Putamen (tissue), 1 donor: Measurements from ENCODE around the gene MICU2.
A peak's percentile ranks its signal among the peaks of the same experiment; 100 is the strongest.

Experiments
- DNase-seq: peaks from one replicate; pipeline ENCODE4 v3.0.0-alpha.2; 2016; ENCODE audit warnings: low spot score

MICU2 gene

GRCh38 chr13:21544515-21544914 lies 59.5 kb downstream of the MICU2 start:
- no peak for DNase-seq

- no peak for DNase-seq
Measured at GRCh38 chr13:21542563-21542962, 61.4 kb downstream of the MICU2 start.

- DNase-seq = no peak
Measured at GRCh38 chr13:21541980-21542379, 62.0 kb downstream of the MICU2 start.

DNA sequence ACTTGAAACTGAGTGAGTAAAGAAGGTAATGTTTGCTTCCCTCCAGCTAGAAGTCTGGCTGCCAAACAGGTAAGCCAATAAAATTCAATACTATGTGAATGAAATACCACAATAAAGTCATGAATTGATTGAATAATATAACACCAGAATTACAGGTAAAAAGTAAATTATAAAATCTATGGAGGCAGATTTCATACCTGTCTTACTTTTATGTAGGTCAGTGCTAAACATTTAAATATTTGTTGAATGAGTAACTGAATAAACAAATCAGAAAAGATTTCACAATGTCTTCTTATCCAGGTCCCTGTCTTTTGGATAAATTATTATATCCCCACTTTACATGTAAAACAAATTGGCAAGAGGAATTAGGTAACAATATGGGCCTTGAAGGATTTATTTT lies 62.7 kb downstream of the MICU2 start:
- DNase-seq = no peak

GRCh38 chr13:21539687-21540086 lies 64.3 kb downstream of the MICU2 start:
- DNase-seq = no peak

DNA sequence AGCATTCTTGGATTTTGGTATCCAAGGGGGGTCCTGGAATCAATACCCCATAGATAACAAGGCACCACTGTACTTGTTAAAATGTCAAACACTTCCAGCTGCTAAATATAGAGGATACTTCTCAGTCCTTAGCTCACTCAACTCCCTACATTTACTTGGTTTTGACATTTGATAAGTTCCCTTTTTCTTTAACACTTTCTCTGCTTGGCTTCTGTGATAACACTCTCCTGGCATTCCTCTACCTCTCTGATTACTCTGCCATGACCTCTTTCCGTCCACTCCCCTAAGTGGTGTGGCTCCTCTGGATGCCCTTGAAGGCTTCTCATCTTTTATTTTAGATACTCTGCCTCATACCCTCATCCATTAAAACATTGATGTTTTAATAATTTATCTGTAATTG lies 65.2 kb downstream of the MICU2 start:
- DNase-seq = no peak

DNA sequence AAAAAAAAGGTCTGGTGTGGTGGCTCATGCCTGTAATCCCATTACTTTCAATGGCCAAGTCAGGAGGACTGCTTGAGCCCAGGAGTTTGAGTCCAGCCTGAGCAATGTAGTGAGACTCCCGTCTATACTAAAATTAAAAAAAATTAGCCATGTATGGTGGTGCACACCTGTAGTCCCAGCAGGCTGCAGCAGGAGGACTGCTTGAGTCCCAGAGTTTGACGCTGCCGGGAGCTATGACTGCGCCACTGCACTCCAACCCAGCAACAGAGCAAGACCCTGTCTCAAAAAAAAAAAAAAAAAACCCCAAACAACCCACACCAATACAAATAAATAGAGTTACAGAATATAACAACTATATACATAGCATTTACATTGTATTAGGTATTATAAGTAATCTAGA lies 65.7 kb downstream of the MICU2 start:
- no peak for DNase-seq

DNA sequence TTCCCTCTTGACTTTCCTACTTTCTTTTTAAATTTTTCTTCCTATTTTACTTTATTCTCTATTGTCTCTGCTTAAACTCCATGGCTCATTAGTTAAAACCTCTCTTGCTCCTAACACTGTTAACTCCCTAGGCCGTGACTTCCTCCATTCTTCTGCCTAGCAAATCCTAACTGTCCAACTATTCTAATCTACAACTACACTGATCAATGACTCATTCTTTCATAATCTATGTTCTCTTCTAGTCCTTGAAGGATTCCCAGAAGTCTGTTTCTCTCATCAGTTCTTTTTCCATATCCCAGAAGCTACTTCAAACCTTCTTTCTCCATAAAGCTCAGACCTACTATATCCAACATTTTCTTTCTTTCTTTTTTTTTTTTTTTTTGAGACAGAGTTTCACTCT lies 66.9 kb downstream of the MICU2 start:
- DNase-seq = no peak

GRCh38 chr13:21534760-21535159 lies 69.2 kb downstream of the MICU2 start:
- no peak for DNase-seq

DNA sequence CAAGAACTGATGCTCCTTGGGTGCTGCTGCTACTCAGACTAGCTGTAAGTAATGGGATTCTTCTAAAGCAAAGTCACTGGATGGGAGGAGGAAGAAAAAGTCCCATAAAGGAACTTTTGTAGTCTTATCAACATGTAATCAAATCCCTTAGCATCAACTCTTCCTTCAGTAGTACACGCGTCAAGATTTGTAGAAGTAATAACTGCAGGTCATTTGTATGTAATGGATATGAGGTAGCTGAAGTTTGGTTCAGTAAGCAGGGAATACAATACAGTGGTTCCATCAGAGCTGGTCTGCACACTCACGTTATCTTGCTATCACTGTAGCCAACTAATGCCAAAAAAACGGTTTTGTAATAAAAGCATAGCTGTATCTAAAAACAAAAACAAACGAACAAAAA lies 72.5 kb downstream of the MICU2 start:
- no peak for DNase-seq

- no peak for DNase-seq
Measured at GRCh38 chr13:21530656-21531055, 73.3 kb downstream of the MICU2 start.

DNA sequence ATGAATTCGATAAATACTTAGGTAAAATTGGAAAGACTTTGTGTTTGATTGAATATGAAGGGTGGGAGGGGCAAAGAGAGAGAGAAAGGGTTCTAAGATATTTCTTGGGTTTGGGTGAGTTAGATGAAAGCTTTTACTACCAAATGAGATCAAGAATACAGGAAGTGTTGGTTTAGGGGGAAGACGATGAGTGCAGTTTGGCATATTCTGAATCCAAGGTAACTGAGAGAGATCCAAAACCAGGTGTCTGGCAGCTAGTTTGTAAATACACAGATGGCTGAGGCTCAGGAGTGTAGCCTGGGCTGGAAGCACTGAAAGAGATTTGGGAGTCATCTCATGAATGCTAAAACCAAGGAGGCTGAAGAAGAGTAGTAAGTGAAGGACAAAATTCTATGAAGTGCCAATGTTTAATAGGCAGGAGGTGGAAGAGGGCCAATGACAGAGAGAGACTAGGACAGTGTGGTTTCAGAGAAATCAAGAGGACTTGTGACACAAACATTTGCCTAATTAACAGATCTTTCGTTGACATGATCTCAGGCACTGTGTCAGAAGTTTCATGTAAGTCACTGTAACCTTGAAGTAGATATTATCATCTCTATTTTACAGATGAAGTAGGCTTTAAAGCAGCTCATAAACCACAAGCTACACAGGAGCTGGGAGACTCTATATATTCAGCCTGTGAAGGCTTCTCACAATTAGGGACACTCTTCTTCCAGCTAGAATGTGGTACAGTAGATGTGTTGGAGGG lies 74.7 kb downstream of the MICU2 start:
- no peak for DNase-seq

DNA sequence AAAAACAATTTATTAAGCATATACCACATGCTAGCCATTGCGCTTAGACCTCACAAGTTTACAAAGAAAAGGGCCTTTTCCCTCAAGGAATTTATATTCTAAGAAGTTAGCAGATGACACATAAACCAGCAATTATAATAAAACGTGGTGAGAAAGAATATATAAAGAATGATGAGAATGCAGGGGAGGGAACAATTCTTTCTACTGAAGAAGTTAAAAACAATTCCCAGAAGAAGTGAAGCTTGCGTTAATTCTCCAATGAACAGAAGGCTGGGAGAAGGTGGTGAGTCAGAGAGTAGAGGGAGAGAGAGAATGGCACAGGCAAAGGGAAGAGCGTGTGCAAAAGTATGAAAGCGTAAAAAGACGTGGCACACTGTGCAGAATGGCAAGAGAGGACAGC lies 75.4 kb downstream of the MICU2 start:
- DNase-seq = peak; percentile 12

- DNase-seq = no peak
Measured at GRCh38 chr13:21526707-21527540, 77.0 kb downstream of the MICU2 start.

GRCh38 chr13:21522847-21523246 lies 81.1 kb downstream of the MICU2 start:
- no peak for DNase-seq

DNA sequence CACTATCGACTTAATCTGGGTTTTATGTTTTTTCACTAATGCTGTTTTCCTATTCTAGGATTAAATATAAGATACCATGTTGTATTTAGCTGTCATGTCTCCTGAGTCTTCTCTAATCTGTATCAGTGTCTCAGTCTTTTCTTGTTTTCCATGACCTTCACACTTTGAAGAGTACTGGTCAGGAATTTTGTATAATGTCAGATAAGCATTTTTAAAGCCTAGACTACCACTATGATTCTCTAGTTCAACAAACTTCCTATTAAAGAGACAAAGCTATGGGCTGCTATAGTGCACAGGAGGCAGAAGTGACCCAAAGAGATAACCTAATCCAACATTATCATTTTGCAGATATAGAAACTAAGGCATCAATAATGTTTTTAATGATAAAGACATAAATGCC lies 81.8 kb downstream of the MICU2 start:
- no peak for DNase-seq

- no peak for DNase-seq
Measured at GRCh38 chr13:21518617-21519144, 85.3 kb downstream of the MICU2 start.

DNA sequence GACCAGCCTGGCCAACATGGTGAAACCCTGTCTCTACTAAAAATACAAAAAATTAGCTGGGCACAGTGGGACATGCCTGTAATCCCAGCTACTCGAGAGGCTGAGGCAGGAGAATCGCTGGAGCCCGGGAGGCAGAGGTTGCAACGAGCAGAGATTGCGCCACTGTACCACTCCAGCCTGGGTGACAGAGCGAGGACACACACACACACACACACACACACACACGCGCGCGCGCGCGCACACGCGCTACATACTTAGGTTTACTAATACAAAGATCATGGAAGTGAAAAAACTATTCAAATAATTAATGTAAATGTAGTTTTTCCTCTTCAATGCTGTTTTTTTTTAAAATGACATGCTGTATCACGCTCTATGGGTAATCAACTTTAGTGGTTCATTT lies 86.4 kb downstream of the MICU2 start:
- no peak for DNase-seq

DNA sequence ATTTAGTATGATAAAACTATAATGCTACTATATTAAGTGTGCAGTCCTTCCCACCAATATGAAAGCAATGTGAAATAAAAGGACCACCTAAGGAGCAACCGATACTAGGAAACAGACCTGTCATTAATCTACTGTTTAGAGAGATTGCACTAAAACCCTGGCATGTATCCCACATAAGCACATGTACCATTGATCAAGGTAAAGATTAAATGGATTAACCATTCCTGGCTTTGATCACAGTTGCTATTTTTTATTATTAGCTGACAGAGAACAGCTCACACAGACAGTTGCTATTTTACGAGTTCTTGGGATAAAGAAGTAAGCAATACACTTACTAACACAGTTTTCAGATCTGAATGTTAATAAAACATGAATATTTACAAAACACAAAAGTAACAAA lies 87.2 kb downstream of the MICU2 start:
- no peak for DNase-seq

DNA sequence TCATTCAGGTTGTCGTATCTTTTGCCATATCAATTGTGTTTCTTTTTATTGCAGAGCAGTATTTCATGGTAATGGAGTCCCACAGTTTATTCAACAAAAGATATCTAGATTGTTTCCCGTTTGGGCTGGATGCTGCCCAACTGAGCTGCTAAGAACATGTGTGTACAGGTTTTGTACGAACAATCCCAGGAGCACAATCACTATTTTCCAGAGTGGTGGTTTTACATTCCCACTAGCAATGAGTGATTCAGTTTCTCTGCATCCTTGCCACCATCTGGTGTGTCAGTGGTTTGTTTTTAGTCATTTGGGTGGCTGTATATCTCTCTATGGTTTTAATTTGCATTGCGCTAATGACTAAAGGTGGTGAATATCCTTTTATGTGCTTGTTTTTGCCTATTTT lies 92.1 kb downstream of the MICU2 start:
- no peak for DNase-seq

GRCh38 chr13:21504379-21504778 lies 99.6 kb downstream of the MICU2 start:
- no peak for DNase-seq

DNA sequence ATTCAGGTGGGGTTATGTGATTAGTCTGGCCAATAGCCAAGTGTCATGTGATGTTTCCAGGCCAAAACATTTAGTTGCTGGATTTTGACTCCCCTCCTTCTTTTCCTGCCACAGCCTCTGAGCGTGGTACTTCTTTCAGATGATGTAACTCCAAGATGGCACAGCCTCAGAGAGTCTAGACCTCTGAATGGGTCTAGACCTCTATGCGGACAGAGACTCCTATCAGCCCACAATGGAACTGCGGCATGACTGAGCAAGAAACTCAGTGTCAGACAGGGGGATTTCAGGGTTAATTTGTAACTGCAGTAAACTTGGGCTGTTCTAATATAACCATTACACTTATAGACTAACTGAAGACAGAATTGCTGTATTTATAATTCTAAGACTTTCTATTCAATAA lies 102.3 kb downstream of the MICU2 start:
- DNase-seq = no peak

DNA sequence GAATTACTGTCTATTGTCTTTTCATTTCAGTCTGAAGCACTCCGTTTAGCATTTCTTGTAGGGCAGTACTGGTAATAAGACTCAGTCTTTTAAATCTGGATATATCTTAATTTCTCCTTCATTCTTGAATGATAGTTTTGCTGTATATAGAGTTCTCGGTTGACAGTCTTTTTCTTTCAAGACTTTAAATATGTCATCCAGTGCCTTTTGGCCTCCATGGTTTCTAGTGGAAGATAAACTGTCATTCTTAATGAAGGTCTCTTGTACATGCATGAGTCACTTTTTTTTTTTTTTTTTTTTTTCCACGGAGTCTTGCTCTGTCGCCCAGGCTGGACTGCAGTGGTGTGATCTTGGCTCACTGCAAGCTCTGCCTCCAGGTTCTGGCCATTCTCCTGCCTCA lies 117.6 kb downstream of the MICU2 start:
- DNase-seq = no peak
